Hepatocyte (in vitro differentiated cells): ENCODE measurements around the gene HTR3D.

ENCODE experiments used
- EZH2phosphoT487 ChIP-seq: fragments of 200-600 bp; sonication (generic); IDR thresholded peaks from one replicate; pipeline ENCODE4 v1.6.1; 2018; ENCODE audit warnings: antibody characterized with exemption, mild to moderate bottlenecking, low read depth, moderate library complexity; ENCODE audit not compliant: unreplicated experiment, severe bottlenecking
- TF ChIP-seq, protein P1 (sequence below): fragments of 200-600 bp; sonication (generic); IDR thresholded peaks from 2 replicates; pipeline ENCODE4 v1.5.1; 2016; ENCODE audit warnings: antibody characterized with exemption, mild to moderate bottlenecking; ENCODE audit not compliant: poor library complexity

DNA sequence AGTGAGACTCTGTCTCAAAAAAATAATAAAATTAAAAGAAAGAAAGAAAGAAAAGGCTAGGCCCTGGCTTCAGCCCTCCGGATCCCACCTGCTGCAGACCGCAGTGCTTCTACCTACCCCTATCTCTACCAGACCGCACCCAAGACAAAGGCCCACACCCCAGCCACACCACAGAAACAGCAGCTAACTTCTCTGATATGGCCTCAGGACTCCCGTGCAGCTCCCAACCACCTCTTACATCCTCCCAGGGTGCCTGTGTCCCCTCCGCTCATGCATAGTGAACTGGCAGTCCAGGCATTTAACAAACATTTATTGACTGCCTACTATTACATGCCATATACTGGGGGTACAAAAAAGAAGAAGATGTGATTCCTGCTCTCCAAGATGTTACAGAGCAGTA lies 14.5 kb downstream of the HTR3D start:
- TF ChIP-seq EZH2phosphoT487: no peak
- TF ChIP-seq, protein P1, sequence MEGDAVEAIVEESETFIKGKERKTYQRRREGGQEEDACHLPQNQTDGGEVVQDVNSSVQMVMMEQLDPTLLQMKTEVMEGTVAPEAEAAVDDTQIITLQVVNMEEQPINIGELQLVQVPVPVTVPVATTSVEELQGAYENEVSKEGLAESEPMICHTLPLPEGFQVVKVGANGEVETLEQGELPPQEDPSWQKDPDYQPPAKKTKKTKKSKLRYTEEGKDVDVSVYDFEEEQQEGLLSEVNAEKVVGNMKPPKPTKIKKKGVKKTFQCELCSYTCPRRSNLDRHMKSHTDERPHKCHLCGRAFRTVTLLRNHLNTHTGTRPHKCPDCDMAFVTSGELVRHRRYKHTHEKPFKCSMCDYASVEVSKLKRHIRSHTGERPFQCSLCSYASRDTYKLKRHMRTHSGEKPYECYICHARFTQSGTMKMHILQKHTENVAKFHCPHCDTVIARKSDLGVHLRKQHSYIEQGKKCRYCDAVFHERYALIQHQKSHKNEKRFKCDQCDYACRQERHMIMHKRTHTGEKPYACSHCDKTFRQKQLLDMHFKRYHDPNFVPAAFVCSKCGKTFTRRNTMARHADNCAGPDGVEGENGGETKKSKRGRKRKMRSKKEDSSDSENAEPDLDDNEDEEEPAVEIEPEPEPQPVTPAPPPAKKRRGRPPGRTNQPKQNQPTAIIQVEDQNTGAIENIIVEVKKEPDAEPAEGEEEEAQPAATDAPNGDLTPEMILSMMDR: no peak
